Caco-2 (cell line): Measurements from ENCODE around the gene NAGLU. TPM values are rescaled to one million over a fixed set of nuclear protein-coding genes. Genes with fewer than 3 reads are reported as not detected.

Source experiments
- BruUV-seq: library from RNA; stranded (reverse); fragments of 400-500 nt; replicated peaks from 2 replicates; lab custom pipeline; 2021; lab: Mats Ljungman, UMichigan
- CTCF ChIA-PET: fragments of 300-600 bp; sonication (Branson Sonifier 250); formaldehyde crosslinking; loops from one replicate; lab custom pipeline; 2022; ENCODE audit warnings: antibody characterized with exemption; lab: Charles Lee
- POLR2A ChIA-PET: fragments of 300-600 bp; sonication (Branson Sonifier 250); formaldehyde crosslinking; loops from one replicate; lab custom pipeline; 2022; ENCODE audit warnings: antibody characterized with exemption; lab: Charles Lee
- DNase-seq, 2 experiments: peaks; one replicate each; pipeline versions ENCODE4 v3.0.0 to v3.0.0-alpha.2; 2020 to 2022
- H3K27me3 ChIP-seq: replicated peaks from 2 replicates; pipeline ENCODE4 v1.6.0; 2011; ENCODE audit warnings: low read length; ENCODE audit not compliant: control insufficient read depth, insufficient read depth
- H3K36me3 ChIP-seq: 2 replicates; pipeline ENCODE4 v1.5.1; 2011; ENCODE audit warnings: low read length; ENCODE audit not compliant: control insufficient read depth, insufficient read depth
- H3K4me1 ChIP-seq: fragments of 250-450 bp; sonication (Bioruptor Pico); 2 replicates; pipeline ENCODE4 v1.5.1; 2020; ENCODE audit warnings: mild to moderate bottlenecking
- H3K4me3 ChIP-seq: 2 replicates; pipeline ENCODE4 v1.5.1; 2011; ENCODE audit warnings: low read depth, mild to moderate bottlenecking, control low read depth, low read length
- H3K9me3 ChIP-seq: fragments of 250-450 bp; sonication (Bioruptor Pico); 2 replicates; pipeline ENCODE4 v1.5.1; 2020; ENCODE audit warnings: mild to moderate bottlenecking, moderate library complexity
- H3K27ac Mint-ChIP-seq: one replicate; pipeline ENCODE4 v1.8.0; 2022; ENCODE audit warnings: mixed read lengths; ENCODE audit not compliant: unreplicated experiment
- H3K27me3 Mint-ChIP-seq: one replicate; pipeline ENCODE4 v1.8.0; 2022; ENCODE audit warnings: mixed read lengths; ENCODE audit not compliant: insufficient read depth, unreplicated experiment
- H3K36me3 Mint-ChIP-seq: one replicate; pipeline ENCODE4 v1.8.0; 2022; ENCODE audit warnings: mild to moderate bottlenecking, mixed read lengths; ENCODE audit not compliant: insufficient read depth, unreplicated experiment
- H3K4me1 Mint-ChIP-seq: one replicate; pipeline ENCODE4 v1.8.0; 2022; ENCODE audit warnings: low read depth, mixed read lengths; ENCODE audit not compliant: unreplicated experiment
- H3K4me3 Mint-ChIP-seq: one replicate; pipeline ENCODE4 v1.8.0; 2022; ENCODE audit warnings: mild to moderate bottlenecking, moderate library complexity, mixed read lengths; ENCODE audit not compliant: unreplicated experiment
- H3K9me3 Mint-ChIP-seq: one replicate; pipeline ENCODE4 v1.8.0; 2022; ENCODE audit warnings: mixed read lengths; ENCODE audit not compliant: unreplicated experiment
- intact Hi-C: fragments of 100-400 bp; cut with micrococcal nuclease; formaldehyde crosslinking; loops from one replicate; pipeline ENCODE4 v1.10.0; 2022; ENCODE audit not compliant: unreplicated experiment
- microRNA-seq: library from miRNA; unstranded; fragments of <30 nt; microRNA quantifications from one replicate; pipeline ENCODE4 v1.2.0, GENCODE V29; 2022
- total RNA-seq: library from RNA; stranded (reverse); gene quantifications from 2 replicates; pipeline ENCODE4 v1.2.3, GENCODE V29; 2022
- TF ChIP-seq, protein P1 (sequence below), 2 experiments: fragments of 200-600 bp in 1 of 2; IDR thresholded peaks; 1 replicate in 1 of 2; 2 replicates in 1 of 2; pipeline versions ENCODE4 v1.5.1 to v1.8.0; 2011 to 2022; ENCODE audit warnings: antibody characterized with exemption in 1 of 2, control low read depth in 1 of 2, inconsistent platforms in 1 of 2, low read depth in 1 of 2, low read length in 1 of 2, mild to moderate bottlenecking in 1 of 2, moderate library complexity in 1 of 2; ENCODE audit not compliant: insufficient read depth in 1 of 2, severe bottlenecking in 1 of 2, unreplicated experiment in 1 of 2

The NAGLU gene
- total RNA-seq, 1 experiment from 2014 or later: 28.7 TPM

DNA sequence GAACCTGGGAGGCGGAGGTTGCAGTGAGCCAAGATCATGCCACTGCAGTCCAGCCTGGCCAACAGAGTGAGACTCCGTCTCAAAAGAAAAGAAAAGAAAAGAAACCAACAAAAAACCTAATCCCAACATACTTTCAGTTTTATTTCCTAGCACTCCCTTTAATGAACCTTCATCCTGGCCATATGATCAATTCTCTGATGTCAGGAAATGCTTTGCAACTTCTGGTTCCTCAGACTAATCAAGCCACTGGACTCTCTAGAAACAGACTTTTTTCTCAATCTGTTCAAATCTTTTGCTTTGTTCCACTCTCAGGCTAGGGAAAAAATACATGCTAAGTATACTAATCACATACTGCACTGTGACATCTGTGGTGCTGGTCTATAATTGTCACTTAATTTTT is 54.8 kb downstream of the NAGLU start:
- ChIA-PET CTCF (no interaction called here), POLR2A (no interaction called here)
- Histone ChIP-seq H3K27me3 (no peaks in the 10 kb centered on the region), H3K4me1 (no peaks in the 10 kb centered on the region), H3K4me3 (no peak overlapping the region), H3K36me3 (peaks cover 2% of the 10 kb centered on the region), H3K9me3 (no peaks in the 10 kb centered on the region)
- peaks cover 50% of the 10 kb centered on the region for H3K36me3 Mint-ChIP-seq
- no TSS peak for BruUV-seq
- H3K27me3 Mint-ChIP-seq: no peaks in the 10 kb centered on the region
- H3K27ac Mint-ChIP-seq: no peak overlapping the region
- TF ChIP-seq, protein P1, sequence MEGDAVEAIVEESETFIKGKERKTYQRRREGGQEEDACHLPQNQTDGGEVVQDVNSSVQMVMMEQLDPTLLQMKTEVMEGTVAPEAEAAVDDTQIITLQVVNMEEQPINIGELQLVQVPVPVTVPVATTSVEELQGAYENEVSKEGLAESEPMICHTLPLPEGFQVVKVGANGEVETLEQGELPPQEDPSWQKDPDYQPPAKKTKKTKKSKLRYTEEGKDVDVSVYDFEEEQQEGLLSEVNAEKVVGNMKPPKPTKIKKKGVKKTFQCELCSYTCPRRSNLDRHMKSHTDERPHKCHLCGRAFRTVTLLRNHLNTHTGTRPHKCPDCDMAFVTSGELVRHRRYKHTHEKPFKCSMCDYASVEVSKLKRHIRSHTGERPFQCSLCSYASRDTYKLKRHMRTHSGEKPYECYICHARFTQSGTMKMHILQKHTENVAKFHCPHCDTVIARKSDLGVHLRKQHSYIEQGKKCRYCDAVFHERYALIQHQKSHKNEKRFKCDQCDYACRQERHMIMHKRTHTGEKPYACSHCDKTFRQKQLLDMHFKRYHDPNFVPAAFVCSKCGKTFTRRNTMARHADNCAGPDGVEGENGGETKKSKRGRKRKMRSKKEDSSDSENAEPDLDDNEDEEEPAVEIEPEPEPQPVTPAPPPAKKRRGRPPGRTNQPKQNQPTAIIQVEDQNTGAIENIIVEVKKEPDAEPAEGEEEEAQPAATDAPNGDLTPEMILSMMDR (IDR thresholded peaks at IDR 0.05; ENCODE audit: insufficient read depth in 1 of 2, low read depth in 1 of 2, low read length in 1 of 2, severe bottlenecking in 1 of 2, unreplicated experiment in 1 of 2): no peak
- no peaks in the 10 kb centered on the region for H3K4me1 Mint-ChIP-seq
- no peaks in the 10 kb centered on the region for H3K9me3 Mint-ChIP-seq
- H3K4me3 Mint-ChIP-seq: no peak overlapping the region
- DNase-seq: no peak
- intact Hi-C loops: no loop called here

DNA sequence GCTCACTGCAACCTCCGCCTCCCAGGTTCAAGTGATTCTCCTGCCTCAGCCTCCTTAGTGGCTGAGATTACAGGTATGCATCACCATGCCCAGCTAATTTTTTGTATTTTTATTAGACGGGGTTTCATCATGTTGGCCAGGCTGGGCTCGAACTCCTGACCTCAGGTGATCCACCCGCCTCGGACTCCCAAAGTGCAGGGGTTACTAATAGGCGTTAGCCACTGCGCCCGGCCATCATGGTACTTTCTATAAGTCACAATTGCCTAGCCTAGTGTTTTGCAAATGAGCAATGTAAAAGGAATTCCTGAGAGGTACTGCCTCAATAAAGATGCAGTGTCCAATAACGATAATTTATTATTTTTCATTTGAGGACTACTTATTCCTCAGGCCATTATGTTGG is 55.4 kb downstream of the NAGLU start:
- BruUV-seq: no TSS peak
- no peak overlapping the region for H3K4me3 Mint-ChIP-seq
- no peaks in the 10 kb centered on the region for H3K36me3 ChIP-seq
- ChIA-PET CTCF (no interaction called here), POLR2A (no interaction called here)
- H3K27ac Mint-ChIP-seq: no peak overlapping the region
- H3K4me1 ChIP-seq: no peaks in the 10 kb centered on the region
- intact Hi-C loops: no loop called here
- H3K27me3 Mint-ChIP-seq: no peaks in the 10 kb centered on the region
- H3K27me3 ChIP-seq: no peaks in the 10 kb centered on the region
- H3K4me3 ChIP-seq: no peak overlapping the region
- DNase-seq: no peak
- TF ChIP-seq, protein P1 (IDR thresholded peaks at IDR 0.05; ENCODE audit: insufficient read depth in 1 of 2, low read depth in 1 of 2, low read length in 1 of 2, severe bottlenecking in 1 of 2, unreplicated experiment in 1 of 2): no peak
- H3K9me3 ChIP-seq: no peaks in the 10 kb centered on the region
- peaks cover 51% of the 10 kb centered on the region for H3K36me3 Mint-ChIP-seq
- H3K9me3 Mint-ChIP-seq: no peaks in the 10 kb centered on the region
- no peaks in the 10 kb centered on the region for H3K4me1 Mint-ChIP-seq

Small RNA genes within 50 kb of the gene (microRNA-seq; reads per million reads assigned to microRNA genes)
- 18.4 reads per million, percentile 56 among the genes with 10 or more reads in this experiment for gene MIR5010
- gene MIR548AT: not detected

Other genes starting within 250 kb of the NAGLU start
- gene STAT5A, start 247.7 kb upstream of the NAGLU start, total RNA-seq: 2.4 and 3.2 TPM in 2 replicates
- 72.1 and 73.7 TPM in 2 replicates for gene STAT3, start 147.8 kb upstream of the NAGLU start, total RNA-seq
- 143 and 173 TPM in 2 replicates for gene CAVIN1, start 113.0 kb upstream of the NAGLU start, total RNA-seq
- gene ATP6V0A1, start 77.4 kb upstream of the NAGLU start, total RNA-seq: 82.8 and 103 TPM in 2 replicates
- 2.3 and 4.0 TPM in 2 replicates for gene HSD17B1, start 16.7 kb downstream of the NAGLU start, total RNA-seq
- gene COASY, start 25.9 kb downstream of the NAGLU start, total RNA-seq: 128 and 138 TPM in 2 replicates
- gene MLX, start 30.9 kb downstream of the NAGLU start, total RNA-seq: 37.5 and 41.2 TPM in 2 replicates
- 24.7 and 25.2 TPM in 2 replicates for gene PSMC3IP, start 41.5 kb downstream of the NAGLU start, total RNA-seq
- 58.6 and 59.0 TPM in 2 replicates for gene RETREG3, start 73.1 kb downstream of the NAGLU start, total RNA-seq
- gene TUBG1, start 73.4 kb downstream of the NAGLU start, total RNA-seq: 108 and 112 TPM in 2 replicates
- gene TUBG2, start 123.0 kb downstream of the NAGLU start, total RNA-seq: 23.8 and 26.5 TPM in 2 replicates
- 25.3 and 26.2 TPM in 2 replicates for gene PLEKHH3, start 140.8 kb downstream of the NAGLU start, total RNA-seq
- 1.6 and 3.2 TPM in 2 replicates for gene CCR10, start 145.6 kb downstream of the NAGLU start, total RNA-seq
- gene CNTNAP1, start 146.3 kb downstream of the NAGLU start, total RNA-seq: 7.2 and 7.5 TPM in 2 replicates
- 16.9 and 18.0 TPM in 2 replicates for gene EZH1, start 208.8 kb downstream of the NAGLU start, total RNA-seq
- 21.4 and 24.3 TPM in 2 replicates for gene RAMP2, start 225.0 kb downstream of the NAGLU start, total RNA-seq
- 96.0 and 103 TPM in 2 replicates for gene VPS25, start 237.2 kb downstream of the NAGLU start, total RNA-seq
- 3.3 and 4.1 TPM in 2 replicates for gene WNK4, start 244.4 kb downstream of the NAGLU start, total RNA-seq